ENCODE results near the gene SLC9A3. TPM values are rescaled to one million over a fixed set of nuclear protein-coding genes. Genes with fewer than 3 reads are reported as not detected.
A peak's percentile ranks its signal among the peaks of the same experiment; 100 is the strongest.

SLC9A3 gene
- total and polyA plus RNA-seq, 3 experiments from 2014 or later, result 2.4 to 2.6 (median 2.5) TPM

DNA sequence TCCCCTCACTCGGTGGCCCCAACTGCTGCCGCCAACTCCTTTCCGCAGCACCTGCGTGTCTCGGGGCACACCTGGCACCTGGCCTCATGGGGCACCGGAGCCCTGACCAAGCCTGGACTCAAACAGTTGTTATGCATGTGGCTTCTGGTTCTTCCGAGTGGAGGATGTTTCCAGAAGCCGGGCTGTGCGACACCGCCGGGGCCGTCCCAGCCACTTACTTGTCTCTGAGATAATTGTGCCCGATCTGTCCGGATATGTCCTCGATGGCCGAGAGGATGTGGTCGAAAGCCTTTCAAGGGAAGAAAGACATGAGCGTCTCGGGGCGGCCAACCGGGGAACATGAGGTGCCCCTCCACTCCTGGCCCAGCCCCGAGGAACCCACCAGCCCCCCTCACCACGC is 42.9 kb downstream of the SLC9A3 start:
- ChIA-PET CTCF (no interaction called here), POLR2A (no interaction called here)
- no peaks in the 10 kb centered on the region for H3K27me3 ChIP-seq (ENCODE audit: insufficient read depth, low read length, poor library complexity, severe bottlenecking)
- Mint-ChIP-seq H3K4me1 (peaks cover 0 to 12% (median 2%) of the 10 kb centered on the region in 3 donors), H3K9me3 (no peaks in the 10 kb centered on the region), H3K36me3 (no peaks in the 10 kb centered on the region), H3K27me3 (peaks cover 14 to 18% of the 10 kb centered on the region in 2 donors), H3K4me3 (no peak overlapping the region), H3K27ac (no peak overlapping the region)
- H3K4me1 ChIP-seq (ENCODE audit: insufficient read depth, low read length), result peaks cover 4% of the 10 kb centered on the region
- no peak overlapping the region for H3K27ac ChIP-seq (ENCODE audit: low read depth, low read length)
- no peaks in the 10 kb centered on the region for H3K36me3 ChIP-seq (ENCODE audit: insufficient read depth, low read length)
- DNase-seq, result no peak
- H3K9me3 ChIP-seq (ENCODE audit: low read length), result no peaks in the 10 kb centered on the region
- no peak overlapping the region for H3K4me3 ChIP-seq (ENCODE audit: low read length)

DNA sequence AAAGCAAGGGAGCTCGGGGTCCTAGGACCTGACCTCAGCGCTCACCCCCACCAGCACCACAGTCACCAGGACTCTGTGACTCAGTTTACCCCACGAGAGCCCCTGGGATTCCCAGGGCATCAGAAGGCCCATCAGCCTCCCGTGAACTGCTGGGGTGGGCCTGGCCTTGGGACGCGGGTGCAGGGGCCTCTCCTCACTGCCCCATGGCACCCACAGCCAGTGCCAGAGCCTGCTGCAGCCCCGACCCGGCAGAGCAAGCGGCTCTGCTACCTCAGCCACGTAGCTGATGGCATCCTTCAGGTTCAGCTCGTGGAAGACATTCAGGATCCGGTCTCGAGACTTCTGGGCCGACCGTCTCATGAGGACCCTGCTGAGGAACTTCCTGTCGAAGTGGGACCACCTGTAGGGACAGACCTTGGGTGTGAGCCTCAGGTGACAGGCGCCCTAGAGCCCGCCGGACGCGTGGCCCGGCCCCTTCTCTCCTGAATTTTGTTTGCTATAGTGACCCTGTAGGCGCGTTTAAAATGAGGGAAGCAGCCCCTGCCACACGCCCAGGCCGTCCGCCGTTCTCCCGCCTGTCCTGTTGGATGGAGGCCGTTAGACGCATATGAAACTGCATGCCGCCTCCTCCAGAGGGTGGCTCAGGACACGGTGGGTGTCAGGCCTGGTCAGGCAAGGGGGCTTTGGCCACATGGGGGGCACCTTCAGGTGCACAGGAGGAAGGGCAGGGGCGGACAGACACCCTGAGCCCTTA is 44.5 kb downstream of the SLC9A3 start:
- H3K4me1 ChIP-seq (ENCODE audit: insufficient read depth, low read length), result peaks cover 5% of the 10 kb centered on the region
- no peaks in the 10 kb centered on the region for H3K36me3 ChIP-seq (ENCODE audit: insufficient read depth, low read length)
- H3K36me3 Mint-ChIP-seq, result no peaks in the 10 kb centered on the region
- H3K27ac Mint-ChIP-seq, result no peak overlapping the region
- H3K4me1 Mint-ChIP-seq, result peaks cover 0 to 5% (median under 1%) of the 10 kb centered on the region in 3 donors
- peaks cover 7% of the 10 kb centered on the region for H3K27me3 ChIP-seq (ENCODE audit: insufficient read depth, low read length, poor library complexity, severe bottlenecking)
- H3K4me3 ChIP-seq (ENCODE audit: low read length), result no peak overlapping the region
- H3K4me3 Mint-ChIP-seq, result no peak overlapping the region
- ChIA-PET POLR2A (no interaction called here), CTCF (no interaction called here)
- DNase-seq, result no peak
- no peak overlapping the region for H3K27ac ChIP-seq (ENCODE audit: low read depth, low read length)
- H3K9me3 ChIP-seq (ENCODE audit: low read length), result no peaks in the 10 kb centered on the region
- no peaks in the 10 kb centered on the region for H3K9me3 Mint-ChIP-seq
- H3K27me3 Mint-ChIP-seq, result peaks cover 12 to 14% of the 10 kb centered on the region in 2 donors

DNA sequence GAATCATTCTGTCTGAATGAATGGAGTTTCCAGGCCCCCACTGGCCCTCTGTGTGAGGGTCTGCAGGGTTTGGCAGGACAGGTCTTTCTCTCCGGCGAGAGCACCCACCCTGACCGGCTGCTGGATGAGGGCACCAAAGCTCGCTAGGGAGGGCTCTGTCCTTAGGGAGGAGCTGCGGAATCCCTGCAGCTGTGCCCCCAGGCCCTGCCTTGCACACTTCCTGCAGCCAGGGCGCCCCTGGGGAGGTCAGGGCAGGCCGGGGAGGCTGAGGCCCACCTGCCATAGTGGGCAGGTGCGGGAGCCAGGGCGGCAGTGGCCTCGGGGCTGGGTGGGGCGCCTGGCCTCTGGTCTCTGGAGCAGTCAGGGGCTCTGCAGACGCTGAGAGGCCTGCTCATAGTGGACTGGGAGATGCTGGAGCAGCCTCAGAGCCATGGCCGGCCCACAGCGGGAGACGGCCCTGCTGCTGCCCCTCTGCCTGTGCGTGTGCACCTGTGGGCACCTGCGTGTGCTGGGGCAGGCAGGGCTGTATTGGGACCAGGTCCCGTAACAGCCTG is 45.2 kb downstream of the SLC9A3 start:
- no peak overlapping the region for H3K4me3 ChIP-seq (ENCODE audit: low read length)
- Mint-ChIP-seq H3K9me3 (no peaks in the 10 kb centered on the region), H3K27me3 (peaks cover 12 to 14% of the 10 kb centered on the region in 2 donors), H3K36me3 (no peaks in the 10 kb centered on the region), H3K27ac (no peak overlapping the region), H3K4me1 (peaks cover 0 to 5% (median 1%) of the 10 kb centered on the region in 3 donors), H3K4me3 (no peak overlapping the region)
- CTCF ChIA-PET, result no interaction called here
- POLR2A ChIA-PET, result no interaction called here
- no peaks in the 10 kb centered on the region for H3K36me3 ChIP-seq (ENCODE audit: insufficient read depth, low read length)
- no peak overlapping the region for H3K27ac ChIP-seq (ENCODE audit: low read depth, low read length)
- no peaks in the 10 kb centered on the region for H3K9me3 ChIP-seq (ENCODE audit: low read length)
- H3K4me1 ChIP-seq (ENCODE audit: insufficient read depth, low read length), result peaks cover 7% of the 10 kb centered on the region
- peaks cover 7% of the 10 kb centered on the region for H3K27me3 ChIP-seq (ENCODE audit: insufficient read depth, low read length, poor library complexity, severe bottlenecking)
- no peak for DNase-seq

DNA sequence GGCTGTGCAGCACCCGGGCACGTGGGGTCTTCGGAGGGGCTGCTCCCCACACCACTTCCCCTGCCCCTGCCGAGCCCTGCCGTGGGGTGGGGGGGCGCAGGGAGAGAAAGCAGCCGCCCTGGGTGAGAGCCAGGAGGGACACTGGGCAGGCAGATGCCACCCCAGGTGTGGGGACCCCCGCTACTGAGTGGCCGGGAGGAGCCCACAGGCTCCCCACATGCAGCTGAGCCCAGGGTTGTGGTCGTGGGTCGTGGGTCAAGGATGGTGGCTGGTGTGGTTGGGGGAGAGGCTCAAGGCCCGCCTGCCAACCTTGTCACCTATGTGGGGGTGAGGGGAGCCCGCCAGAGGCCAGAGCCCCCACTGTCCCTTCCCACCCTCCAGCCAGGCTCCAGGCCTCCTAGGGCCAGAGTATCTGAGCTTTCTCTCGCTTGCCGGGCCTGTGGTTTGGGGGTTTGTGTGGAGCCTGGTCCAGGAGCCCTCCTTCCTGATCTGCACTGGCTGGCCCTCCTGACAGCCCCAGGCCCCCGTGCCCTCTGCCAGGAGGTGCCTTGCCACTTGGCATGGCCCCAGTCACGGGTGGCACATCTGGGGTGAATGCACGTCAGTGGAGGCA is 45.8 kb downstream of the SLC9A3 start:
- peaks cover 7% of the 10 kb centered on the region for H3K27me3 ChIP-seq (ENCODE audit: insufficient read depth, low read length, poor library complexity, severe bottlenecking)
- H3K27ac Mint-ChIP-seq, result no peak overlapping the region
- no peaks in the 10 kb centered on the region for H3K9me3 Mint-ChIP-seq
- no peaks in the 10 kb centered on the region for H3K36me3 Mint-ChIP-seq
- peaks cover 7% of the 10 kb centered on the region for H3K4me1 ChIP-seq (ENCODE audit: insufficient read depth, low read length)
- peaks cover 0 to 9% (median 3%) of the 10 kb centered on the region in 3 donors for H3K4me1 Mint-ChIP-seq
- H3K4me3 Mint-ChIP-seq, result no peak overlapping the region
- H3K36me3 ChIP-seq (ENCODE audit: insufficient read depth, low read length), result no peaks in the 10 kb centered on the region
- CTCF ChIA-PET, result no interaction called here
- H3K27ac ChIP-seq (ENCODE audit: low read depth, low read length), result no peak overlapping the region
- no peak for DNase-seq
- POLR2A ChIA-PET, result no interaction called here
- no peak overlapping the region for H3K4me3 ChIP-seq (ENCODE audit: low read length)
- no peaks in the 10 kb centered on the region for H3K9me3 ChIP-seq (ENCODE audit: low read length)
- H3K27me3 Mint-ChIP-seq, result peaks cover 12 to 16% of the 10 kb centered on the region in 2 donors

DNA sequence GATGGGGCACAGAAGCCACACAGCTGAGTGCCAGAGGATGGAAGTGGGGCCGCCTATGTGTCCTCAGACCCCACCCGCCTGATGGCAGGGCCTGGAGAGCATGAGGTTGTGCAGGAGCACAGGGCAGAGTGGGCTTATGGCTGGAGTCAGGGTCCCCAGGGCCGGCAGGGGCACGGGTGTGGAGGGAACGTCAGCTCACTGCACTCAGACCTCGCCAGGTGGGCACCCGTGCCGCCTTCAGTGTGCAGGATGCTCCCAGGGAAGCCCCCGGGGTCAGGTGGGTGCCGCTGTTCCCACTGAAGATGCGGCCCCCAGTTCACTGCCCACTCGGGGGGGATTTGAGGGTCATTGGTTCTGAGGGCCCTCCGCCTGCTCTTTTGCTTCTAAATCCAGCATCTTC is 46.4 kb downstream of the SLC9A3 start:
- Mint-ChIP-seq H3K36me3 (no peaks in the 10 kb centered on the region), H3K4me1 (peaks cover 0 to 9% (median 3%) of the 10 kb centered on the region in 3 donors), H3K4me3 (no peak overlapping the region), H3K27ac (no peak overlapping the region), H3K9me3 (no peaks in the 10 kb centered on the region), H3K27me3 (peaks cover 12 to 16% of the 10 kb centered on the region in 2 donors)
- Histone ChIP-seq H3K4me1 (ENCODE audit: insufficient read depth, low read length) (peaks cover 7% of the 10 kb centered on the region), H3K27ac (ENCODE audit: low read depth, low read length) (no peak overlapping the region), H3K9me3 (ENCODE audit: low read length) (no peaks in the 10 kb centered on the region), H3K27me3 (ENCODE audit: insufficient read depth, low read length, poor library complexity, severe bottlenecking) (peaks cover 7% of the 10 kb centered on the region), H3K4me3 (ENCODE audit: low read length) (no peak overlapping the region), H3K36me3 (ENCODE audit: insufficient read depth, low read length) (no peaks in the 10 kb centered on the region)
- ChIA-PET CTCF (no interaction called here), POLR2A (no interaction called here)
- DNase-seq, result no peak

DNA sequence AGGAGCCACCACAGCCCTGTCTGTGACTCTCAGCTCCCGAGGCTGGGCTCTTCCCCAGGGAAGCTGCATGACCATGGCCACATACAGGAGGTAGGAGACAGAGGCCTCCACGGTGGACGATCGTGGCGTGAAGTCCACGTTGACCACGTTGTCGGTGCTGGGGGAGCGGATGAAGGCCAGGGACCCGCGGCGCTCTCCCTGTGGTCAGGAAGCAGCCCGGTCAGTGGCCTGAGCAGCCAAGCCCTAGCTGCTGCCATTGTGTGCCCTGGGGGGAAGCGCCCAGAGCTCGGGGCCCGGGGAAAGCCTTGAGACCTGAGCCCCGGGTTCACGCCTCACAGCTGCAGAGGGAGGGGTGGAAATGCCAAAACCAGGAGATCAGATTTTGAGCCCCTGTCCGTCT is 47.0 kb downstream of the SLC9A3 start:
- Histone ChIP-seq H3K27ac (ENCODE audit: low read depth, low read length) (no peak overlapping the region), H3K27me3 (ENCODE audit: insufficient read depth, low read length, poor library complexity, severe bottlenecking) (peaks cover 7% of the 10 kb centered on the region), H3K4me1 (ENCODE audit: insufficient read depth, low read length) (peaks cover 7% of the 10 kb centered on the region), H3K4me3 (ENCODE audit: low read length) (no peak overlapping the region), H3K36me3 (ENCODE audit: insufficient read depth, low read length) (no peaks in the 10 kb centered on the region), H3K9me3 (ENCODE audit: low read length) (no peaks in the 10 kb centered on the region)
- H3K9me3 Mint-ChIP-seq, result no peaks in the 10 kb centered on the region
- H3K4me3 Mint-ChIP-seq, result no peak overlapping the region
- no peak overlapping the region for H3K27ac Mint-ChIP-seq
- peaks cover 0 to 9% (median 3%) of the 10 kb centered on the region in 3 donors for H3K4me1 Mint-ChIP-seq
- POLR2A ChIA-PET, result no interaction called here
- CTCF ChIA-PET, result no interaction called here
- no peaks in the 10 kb centered on the region for H3K36me3 Mint-ChIP-seq
- peaks cover 12 to 16% of the 10 kb centered on the region in 2 donors for H3K27me3 Mint-ChIP-seq
- no peak for DNase-seq

DNA sequence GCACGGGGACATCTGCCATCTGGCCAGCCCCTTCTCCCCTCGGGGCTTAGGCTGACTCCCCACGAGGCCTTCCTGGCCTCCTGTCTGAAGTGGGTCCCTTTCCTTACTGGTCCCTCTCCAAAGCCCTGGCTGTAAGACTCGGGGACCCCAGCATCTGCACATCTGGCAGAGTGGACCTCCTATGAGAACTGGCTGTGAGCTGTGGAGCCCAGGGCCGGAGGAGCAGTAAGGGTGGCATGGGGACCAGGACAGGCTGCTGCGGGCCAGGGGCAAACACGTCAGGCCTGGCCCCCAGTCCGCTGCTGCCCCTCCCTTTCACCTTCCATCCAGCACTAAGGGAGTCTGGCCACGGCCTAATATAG is 47.5 kb downstream of the SLC9A3 start:
- DNase-seq, result no peak
- CTCF ChIA-PET, result no interaction called here
- no peak overlapping the region for H3K27ac ChIP-seq (ENCODE audit: low read depth, low read length)
- Mint-ChIP-seq H3K4me1 (peaks cover 2 to 12% (median 6%) of the 10 kb centered on the region in 3 donors), H3K27ac (no peak overlapping the region), H3K36me3 (peaks cover 0 to under 1% (median 0%) of the 10 kb centered on the region in 3 donors), H3K27me3 (peaks cover 12 to 16% of the 10 kb centered on the region in 2 donors), H3K9me3 (no peaks in the 10 kb centered on the region), H3K4me3 (no peak overlapping the region)
- peaks cover 7% of the 10 kb centered on the region for H3K27me3 ChIP-seq (ENCODE audit: insufficient read depth, low read length, poor library complexity, severe bottlenecking)
- H3K4me3 ChIP-seq (ENCODE audit: low read length), result no peak overlapping the region
- POLR2A ChIA-PET, result no interaction called here
- H3K36me3 ChIP-seq (ENCODE audit: insufficient read depth, low read length), result no peaks in the 10 kb centered on the region
- no peaks in the 10 kb centered on the region for H3K9me3 ChIP-seq (ENCODE audit: low read length)
- peaks cover 11% of the 10 kb centered on the region for H3K4me1 ChIP-seq (ENCODE audit: insufficient read depth, low read length)

DNA sequence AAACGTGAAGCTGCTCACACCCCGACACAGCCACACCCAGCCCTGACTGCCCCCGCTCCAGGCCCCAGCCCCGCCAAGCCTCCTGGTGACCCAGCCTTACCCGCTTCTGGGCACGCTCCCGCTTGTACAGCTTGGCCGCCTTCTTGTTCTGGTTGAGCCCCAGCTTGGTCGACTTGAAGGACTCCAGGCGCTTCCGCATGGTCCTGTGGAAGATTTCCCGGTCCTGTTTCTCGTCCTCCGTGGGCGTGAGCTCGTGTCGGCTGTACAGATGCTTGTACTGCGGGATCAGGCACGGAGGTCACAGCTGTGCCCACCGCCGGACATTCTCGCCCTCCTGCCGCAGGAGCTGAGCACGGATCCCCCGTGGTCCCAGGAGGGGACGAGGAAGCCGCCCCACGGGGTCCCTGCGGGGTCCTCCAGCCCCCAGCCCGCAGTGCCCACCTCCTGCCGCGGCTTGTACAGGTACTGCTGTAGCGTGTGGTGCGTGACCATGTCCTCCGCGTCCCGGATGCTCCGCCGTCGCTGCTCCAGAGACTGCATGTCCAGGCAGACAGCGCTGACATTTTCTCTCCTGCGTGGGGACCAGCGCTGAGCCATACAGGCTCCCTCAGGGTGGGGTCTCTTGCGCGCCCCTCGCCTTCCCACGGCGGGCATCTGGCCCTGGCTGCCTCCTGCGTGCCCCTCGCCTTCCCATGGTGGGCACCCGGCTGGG is 48.0 kb downstream of the SLC9A3 start:
- no peak overlapping the region for H3K27ac Mint-ChIP-seq

More for the DNA sequence above, 48.0 kb downstream of the SLC9A3 start:
- no peak for DNase-seq
- CTCF ChIA-PET, result no interaction called here
- Mint-ChIP-seq H3K36me3 (peaks cover 0 to 5% (median 0%) of the 10 kb centered on the region in 3 donors), H3K4me1 (peaks cover 7 to 17% (median 9%) of the 10 kb centered on the region in 3 donors), H3K9me3 (no peaks in the 10 kb centered on the region), H3K27me3 (peaks cover 9 to 16% of the 10 kb centered on the region in 2 donors), H3K4me3 (peak overlapping the region in 2 of 7 donors; percentile 50 to 61)
- Histone ChIP-seq H3K27ac (ENCODE audit: low read depth, low read length) (no peak overlapping the region), H3K27me3 (ENCODE audit: insufficient read depth, low read length, poor library complexity, severe bottlenecking) (peaks cover 7% of the 10 kb centered on the region), H3K9me3 (ENCODE audit: low read length) (no peaks in the 10 kb centered on the region), H3K36me3 (ENCODE audit: insufficient read depth, low read length) (no peaks in the 10 kb centered on the region), H3K4me3 (ENCODE audit: low read length) (no peak overlapping the region), H3K4me1 (ENCODE audit: insufficient read depth, low read length) (peaks cover 17% of the 10 kb centered on the region)
- POLR2A ChIA-PET, result interaction anchor here (0.6 kb wide), 1 partner anchor 17 kb away, joined by 3 read pairs; no protein-coding TSS in a partner anchor
